Osteoblast (primary cell): ENCODE results near the gene SGTA. TPM values are rescaled to one million over a fixed set of nuclear protein-coding genes. Genes with fewer than 3 reads are reported as not detected.

ENCODE experiments used
- DNase-seq: peaks from one replicate; pipeline ENCODE4 v3.0.0; 2011; ENCODE audit warnings: low spot score, mixed read lengths; ENCODE audit not compliant: insufficient read length; ENCODE audit errors: missing footprints
- H2AFZ ChIP-seq: 2 replicates; pipeline ENCODE4 v1.6.0; 2011; ENCODE audit warnings: mild to moderate bottlenecking, low read length
- H3K27ac ChIP-seq: 2 replicates; pipeline ENCODE4 v1.5.1; 2011; ENCODE audit warnings: mild to moderate bottlenecking, low read depth, low read length, moderate library complexity
- H3K27me3 ChIP-seq: 2 replicates; pipeline ENCODE4 v1.6.0; 2012; ENCODE audit warnings: mild to moderate bottlenecking, control low read depth, inconsistent platforms, low read length, moderate library complexity; ENCODE audit not compliant: insufficient read depth
- H3K36me3 ChIP-seq: 2 replicates; pipeline ENCODE4 v1.5.1; 2011; ENCODE audit warnings: mild to moderate bottlenecking, low read length, control low read depth, moderate library complexity; ENCODE audit not compliant: insufficient read depth
- H3K4me1 ChIP-seq: 2 replicates; pipeline ENCODE4 v1.5.1; 2011; ENCODE audit warnings: mild to moderate bottlenecking, low read length, control low read depth, moderate library complexity; ENCODE audit not compliant: insufficient read depth
- H3K4me2 ChIP-seq: 2 replicates; pipeline ENCODE4 v1.6.0; 2011; ENCODE audit warnings: mild to moderate bottlenecking, low read length; ENCODE audit not compliant: insufficient read depth
- H3K4me3 ChIP-seq: fragments of 200-600 bp; sonication (generic); 3 replicates; pipeline ENCODE4 v1.5.1; 2012; ENCODE audit warnings: mild to moderate bottlenecking, low read length, inconsistent platforms; ENCODE audit not compliant: insufficient read depth
- H3K79me2 ChIP-seq: 2 replicates; pipeline ENCODE4 v1.6.0; 2012; ENCODE audit warnings: mild to moderate bottlenecking, low read length, control low read depth, inconsistent platforms; ENCODE audit not compliant: insufficient read depth
- H3K9me3 ChIP-seq: 2 replicates; pipeline ENCODE4 v1.5.1; 2011; ENCODE audit warnings: low read depth, low read length, control low read depth
- H4K20me1 ChIP-seq: 2 replicates; pipeline ENCODE4 v1.6.0; 2012; ENCODE audit warnings: mild to moderate bottlenecking, low read length, control low read depth; ENCODE audit not compliant: insufficient read depth
- CTCF ChIP-seq: IDR thresholded peaks from 2 replicates; pipeline ENCODE4 v1.5.1; 2011; ENCODE audit warnings: mild to moderate bottlenecking, low read depth, low read length, moderate library complexity; ENCODE audit errors: extremely low read depth
- total RNA-seq: library from RNA; depleted of rRNA; stranded (reverse); fragments of >200 nt; gene quantifications from 2 replicates; pipeline ENCODE4 v1.2.3, GENCODE V29; 2012

Gene SGTA
- total RNA-seq, 1 donor, result 38.7 TPM

DNA sequence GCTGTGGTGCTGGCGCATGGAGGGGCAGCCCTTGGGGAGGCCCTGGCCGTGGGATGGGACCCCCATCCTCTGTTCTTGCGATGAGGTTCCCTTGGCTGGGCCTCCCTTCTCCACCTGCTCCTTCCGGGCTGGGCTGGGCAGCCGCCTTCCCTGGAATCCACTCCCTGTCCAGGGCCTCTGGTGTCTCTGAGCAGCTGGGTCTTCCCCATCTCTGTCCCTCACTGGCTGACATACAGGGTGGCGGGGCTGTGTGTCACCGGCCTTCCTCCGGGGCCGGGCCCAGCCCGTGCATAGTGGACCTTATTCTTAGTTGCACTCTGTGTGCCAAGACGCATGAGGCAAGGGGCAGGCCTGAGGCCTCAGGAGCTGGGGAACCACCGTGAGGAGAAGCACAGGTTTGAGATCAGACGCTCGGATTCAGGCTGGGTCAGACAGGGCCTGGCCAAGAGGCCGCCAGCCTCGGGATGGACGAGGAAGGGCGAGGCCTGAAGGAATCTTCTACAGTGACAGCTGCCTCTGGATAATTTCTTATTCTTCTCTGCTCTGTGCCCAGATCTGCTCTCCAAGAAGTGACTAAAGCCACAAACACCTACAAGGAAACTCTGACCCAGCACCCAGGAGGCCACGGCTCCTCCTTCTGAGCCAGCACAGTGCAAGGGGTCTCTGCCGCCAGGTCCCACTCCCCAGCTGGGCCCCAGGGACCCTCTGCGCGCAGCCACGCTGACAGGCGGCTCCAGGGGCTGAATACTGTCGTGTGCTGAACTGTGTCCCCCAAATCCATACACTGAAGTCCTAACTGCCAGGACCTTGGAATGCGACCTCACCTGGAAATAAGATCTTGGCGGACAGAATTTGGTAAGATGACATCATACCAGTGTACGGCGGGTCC is 11.0 kb downstream of the SGTA start:
- Histone ChIP-seq H3K27ac (no peak overlapping the region), H3K36me3 (peaks cover under 1% of the 10 kb centered on the region), H3K9me3 (no peaks in the 10 kb centered on the region), H3K79me2 (peaks cover 89% of the 10 kb centered on the region), H3K4me3 (no peak overlapping the region), H3K27me3 (no peaks in the 10 kb centered on the region), H3K4me1 (peaks cover 11% of the 10 kb centered on the region), H3K4me2 (no peak overlapping the region), H4K20me1 (peaks cover 61% of the 10 kb centered on the region), H2AFZ (no peak overlapping the region)
- peak; percentile 85 for DNase-seq
- TF ChIP-seq CTCF, result no peak

DNA sequence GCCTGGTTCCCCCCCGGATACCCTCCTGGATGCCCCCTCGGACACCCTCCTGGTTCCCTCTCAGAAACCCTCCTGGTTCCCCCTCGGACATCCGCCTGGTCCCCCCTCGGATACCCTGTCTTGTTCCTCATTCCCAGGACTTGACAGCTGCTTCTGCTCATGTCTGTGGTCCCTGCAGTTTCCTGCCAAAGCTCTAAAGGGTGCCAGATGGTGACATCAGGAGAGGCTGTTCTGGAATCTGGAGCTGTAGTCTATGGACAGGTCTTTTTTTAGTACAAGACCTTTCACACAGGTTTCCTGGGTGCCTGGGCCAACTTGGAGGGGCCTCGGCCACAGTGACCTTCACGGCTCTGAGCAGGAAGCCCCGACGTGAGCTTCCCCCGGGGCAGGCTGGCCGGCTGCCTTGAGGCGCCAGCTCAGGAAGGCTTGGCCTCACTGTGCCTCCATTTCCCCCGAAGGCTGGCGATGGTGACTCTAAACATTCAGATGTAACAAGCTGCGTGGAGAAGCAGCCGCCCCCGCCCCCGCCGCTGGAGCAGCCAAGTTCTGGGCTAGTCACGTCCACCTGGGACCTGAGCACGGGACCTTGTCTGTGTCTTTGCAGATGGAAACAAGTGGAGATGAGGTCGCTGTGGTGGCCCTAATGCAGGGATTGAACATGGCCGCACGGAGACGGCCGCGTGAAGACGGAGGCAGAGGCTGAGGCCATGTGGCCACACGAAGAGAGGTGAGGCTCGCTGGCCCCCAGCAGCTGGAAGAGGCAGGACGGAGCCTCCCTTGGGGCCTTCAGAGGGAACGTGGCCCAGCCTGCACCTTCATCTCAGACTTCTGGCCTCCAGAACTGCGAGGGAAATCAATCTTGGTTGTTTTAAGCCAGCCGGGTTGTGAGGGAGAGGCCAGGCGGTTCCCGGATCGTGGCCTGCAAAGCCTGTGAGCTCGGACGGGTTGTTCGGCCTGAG is 12.7 kb downstream of the SGTA start:
- Histone ChIP-seq H3K4me3 (no peak overlapping the region), H3K79me2 (peaks cover 77% of the 10 kb centered on the region), H3K9me3 (no peaks in the 10 kb centered on the region), H4K20me1 (peaks cover 53% of the 10 kb centered on the region), H3K27ac (no peak overlapping the region), H3K27me3 (no peaks in the 10 kb centered on the region), H2AFZ (no peak overlapping the region), H3K36me3 (peaks cover 15% of the 10 kb centered on the region), H3K4me2 (no peak overlapping the region), H3K4me1 (peaks cover 4% of the 10 kb centered on the region)
- no peak for DNase-seq
- TF ChIP-seq CTCF, result no peak

DNA sequence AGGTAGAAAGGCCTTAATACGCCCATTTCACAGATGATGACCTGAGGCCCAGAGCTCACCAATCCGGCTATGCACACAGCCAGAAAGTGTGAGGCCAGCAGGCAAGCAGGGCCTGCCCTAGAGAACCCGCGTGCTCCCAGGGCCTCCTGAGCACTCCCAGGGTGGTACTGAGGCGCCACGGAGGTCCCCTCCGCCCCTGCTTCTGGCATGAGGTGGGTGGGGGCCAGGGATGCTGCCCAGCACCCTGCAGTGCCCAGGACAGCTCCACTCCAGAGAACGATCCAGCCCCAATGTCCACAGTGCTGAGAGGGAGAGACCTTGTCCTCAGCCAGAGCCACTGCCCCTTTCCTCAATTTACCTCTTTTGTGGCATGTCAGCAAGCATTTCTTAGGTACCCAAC is 13.9 kb downstream of the SGTA start:
- Histone ChIP-seq H3K4me1 (no peaks in the 10 kb centered on the region), H3K4me2 (no peak overlapping the region), H3K36me3 (peaks cover 21% of the 10 kb centered on the region), H3K27ac (no peak overlapping the region), H3K79me2 (peaks cover 66% of the 10 kb centered on the region), H2AFZ (no peak overlapping the region), H4K20me1 (peaks cover 42% of the 10 kb centered on the region), H3K4me3 (no peak overlapping the region), H3K9me3 (no peaks in the 10 kb centered on the region), H3K27me3 (no peaks in the 10 kb centered on the region)
- TF ChIP-seq CTCF, result no peak
- no peak for DNase-seq
